ENCODE results near the gene FAXC.

The FAXC gene

GRCh38 chr6:99252421-99252820, 97.1 kb downstream of the FAXC start:
- TF ChIP-seq ZNF8 (CRISPR knock-in tag; IDR thresholded peaks at IDR 0.05) (no peak), TSHZ2 (CRISPR knock-in tag; IDR thresholded peaks at IDR 0.05) (no peak), PPARA (CRISPR knock-in tag; IDR thresholded peaks at IDR 0.05; ENCODE audit: borderline replicate concordance) (no peak), CREB5 (CRISPR knock-in tag; IDR thresholded peaks at IDR 0.05; ENCODE audit: low read depth) (no peak), ZC3H10 (CRISPR knock-in tag; IDR thresholded peaks at IDR 0.05) (no peak), ZNF70 (CRISPR knock-in tag; IDR thresholded peaks at IDR 0.05) (no peak), PATZ1 (CRISPR knock-in tag; IDR thresholded peaks at IDR 0.05; ENCODE audit: borderline replicate concordance) (no peak), BACH2 (CRISPR knock-in tag; IDR thresholded peaks at IDR 0.05; ENCODE audit: borderline replicate concordance) (no peak)
- ATAC-seq, result no peak

GRCh38 chr6:99250476-99250875, 99.0 kb downstream of the FAXC start:
- TF ChIP-seq TSHZ2 (CRISPR knock-in tag; IDR thresholded peaks at IDR 0.05) (no peak), CSDC2 (CRISPR knock-in tag; IDR thresholded peaks at IDR 0.05) (no peak)
- no peak for ATAC-seq

- ATAC-seq, result no peak
- TF ChIP-seq ZFP3 (CRISPR knock-in tag; IDR thresholded peaks at IDR 0.05) (no peak), ZC3H10 (CRISPR knock-in tag; IDR thresholded peaks at IDR 0.05) (no peak), CREB5 (CRISPR knock-in tag; IDR thresholded peaks at IDR 0.05; ENCODE audit: low read depth) (no peak), PPARA (CRISPR knock-in tag; IDR thresholded peaks at IDR 0.05; ENCODE audit: borderline replicate concordance) (no peak), ESRRG (CRISPR knock-in tag; IDR thresholded peaks at IDR 0.05) (no peak), ZNF565 (CRISPR knock-in tag; conservative IDR thresholded peaks at IDR 0.05; ENCODE audit: low read depth) (no peak), OSR1 (CRISPR knock-in tag; IDR thresholded peaks at IDR 0.05) (no peak), CSDC2 (CRISPR knock-in tag; IDR thresholded peaks at IDR 0.05) (no peak)
Observed at GRCh38 chr6:99246602-99247001, 102.9 kb downstream of the FAXC start.

GRCh38 chr6:99241905-99242534, 107.5 kb downstream of the FAXC start:
- ATAC-seq, result peak; percentile 74
- TF ChIP-seq OSR1 (CRISPR knock-in tag; IDR thresholded peaks at IDR 0.05) (no peak), ZC3H10 (CRISPR knock-in tag; IDR thresholded peaks at IDR 0.05) (no peak), RARB (CRISPR knock-in tag; IDR thresholded peaks at IDR 0.05) (no peak), PATZ1 (CRISPR knock-in tag; IDR thresholded peaks at IDR 0.05; ENCODE audit: borderline replicate concordance) (no peak), POU6F1 (CRISPR knock-in tag; IDR thresholded peaks at IDR 0.05; ENCODE audit: borderline replicate concordance, low read depth) (no peak), ZFP30 (CRISPR knock-in tag; IDR thresholded peaks at IDR 0.05) (no peak), CREB5 (CRISPR knock-in tag; IDR thresholded peaks at IDR 0.05; ENCODE audit: low read depth) (no peak), ESRRG (CRISPR knock-in tag; IDR thresholded peaks at IDR 0.05) (no peak), TCF4 (CRISPR knock-in tag; IDR thresholded peaks at IDR 0.05; ENCODE audit: borderline replicate concordance) (no peak), TOX (CRISPR knock-in tag; IDR thresholded peaks at IDR 0.05; ENCODE audit: borderline replicate concordance) (no peak), ZFP3 (CRISPR knock-in tag; IDR thresholded peaks at IDR 0.05) (no peak), PPARA (CRISPR knock-in tag; IDR thresholded peaks at IDR 0.05; ENCODE audit: borderline replicate concordance) (no peak)

Data from SK-N-SH treated with all-trans-retinoic acid at 6 μM for 48 hours (cell line).